Transverse colon (tissue), 4 donors: Measurements from ENCODE around the gene ZFP69. TPM values are rescaled to one million over a fixed set of nuclear protein-coding genes. Genes with fewer than 3 reads are reported as not detected.
"Not testable (repeated sequence)": the region's sequence is repeated elsewhere in the genome, so short reads cannot be mapped to it uniquely, and the experiment has no call there.

Experiments
- DNase-seq: peaks from one replicate; pipeline ENCODE4 v3.0.0-alpha.2; 2019
- H3K27ac ChIP-seq, 4 donors: fragments of 200-600 bp; sonication (generic); 2 replicates each; pipeline ENCODE4 v1.5.1; 2016 to 2018; ENCODE audit warnings: inconsistent platforms in 4 of 4
- H3K27me3 ChIP-seq: fragments of 200-600 bp; sonication (generic); 2 replicates; pipeline ENCODE4 v1.5.1; 2017; ENCODE audit warnings: inconsistent platforms
- H3K36me3 ChIP-seq, 4 donors: fragments of 200-600 bp; sonication (generic); 2 replicates each; pipeline ENCODE4 v1.5.1; 2017 to 2019; ENCODE audit warnings: inconsistent platforms in 4 of 4
- H3K4me1 ChIP-seq, 4 donors: fragments of 200-600 bp; sonication (generic); 2 replicates each; pipeline ENCODE4 v1.5.1; 2017 to 2020; ENCODE audit warnings: inconsistent platforms in 4 of 4
- H3K4me3 ChIP-seq, 4 donors: fragments of 200-600 bp; sonication (generic); 1 replicate in 1 of 4; 2 replicates in 3 of 4; pipeline versions ENCODE4 v1.5.1 to v1.6.1; 2017 to 2019; ENCODE audit warnings: inconsistent platforms in 4 of 4
- H3K9me3 ChIP-seq, 2 donors: fragments of 200-600 bp; sonication (generic); 2 replicates each; pipeline ENCODE4 v1.5.1; 2017 to 2019; ENCODE audit warnings: inconsistent platforms in 2 of 2
- CTCF ChIP-seq, 5 experiments: fragments of 200-600 bp in 3 of 5; fragments of 450-650 bp in 2 of 5; sonication (generic) in 3 of 5; IDR thresholded peaks; 1 replicate in 2 of 5; 2 replicates in 3 of 5; pipeline ENCODE4 v1.5.1; 2016 to 2017; ENCODE audit warnings: antibody characterized with exemption in 5 of 5, inconsistent platforms in 3 of 5, mild to moderate bottlenecking in 2 of 5, moderate library complexity in 1 of 5
- EP300 ChIP-seq: sonication (generic); formaldehyde crosslinking; IDR thresholded peaks from one replicate; pipeline ENCODE4 v1.6.1; 2017; ENCODE audit warnings: antibody characterized with exemption, low read depth
- POLR2A ChIP-seq: fragments of 450-650 bp; IDR thresholded peaks from one replicate; pipeline ENCODE4 v1.6.1; 2016; ENCODE audit warnings: antibody characterized with exemption, mild to moderate bottlenecking, moderate library complexity
- POLR2AphosphoS5 ChIP-seq, 3 donors: sonication (generic); formaldehyde crosslinking; IDR thresholded peaks; one replicate each; pipeline ENCODE4 v1.6.1; 2016; ENCODE audit warnings: antibody characterized with exemption in 3 of 3
- WGBS, 2 donors: methylation state at CpG; one replicate each; pipeline ENCODE4 v1.1.5; 2018; ENCODE audit warnings: low coverage in 1 of 2; 5-methylcytosine and 5-hydroxymethylcytosine counted together
- in situ Hi-C, 4 donors: fragments of 200-750 bp; cut with MboI; loops; one replicate each; pipeline versions ENCODE4 v1.15.0 to v1.15.1; 2017; ENCODE audit warnings: low sequenced_read_pairs in 3 of 4, low pct_ligation_motif_present in 1 of 4, low pct_unique_long_range_greater_than_20kb in 1 of 4
- intact Hi-C: fragments of 100-400 bp; cut with DNase I; formaldehyde crosslinking; loops from one replicate; pipeline ENCODE4 v1.15.1; 2023; ENCODE audit warnings: low total_unique reads
- total RNA-seq, 4 donors: library from RNA; depleted of rRNA; stranded (reverse); fragments of >200 nt; gene quantifications; one replicate each; pipeline ENCODE4 v1.1.0, GENCODE V29; 2016

ZFP69 gene
- total RNA-seq, 4 donors from 2014 or later = 2.2 to 64.7 (median 2.7) TPM; not detected in 1

- peaks cover 0 to 19% (median 0%) of the 10 kb centered on the region in 4 donors for H3K36me3 ChIP-seq
- no peaks in the 10 kb centered on the region for H3K27me3 ChIP-seq
- 88 to 100% methylated on average over 1 to 4 of the region's 4 CpGs for WGBS, 2 donors
- peaks cover 16 to 17% of the 10 kb centered on the region in 2 donors for H3K9me3 ChIP-seq
- peaks cover 0 to 13% (median 6%) of the 10 kb centered on the region in 4 donors for H3K4me1 ChIP-seq
- TF ChIP-seq POLR2AphosphoS5 (IDR thresholded peaks at IDR 0.05) (no peak), POLR2A (no peak), EP300 (no peak), CTCF (IDR thresholded peaks at IDR 0.05) (no peak)
- intact Hi-C loops (no loop called here), in situ Hi-C loops (no loop called here)
- no peak overlapping the region for H3K4me3 ChIP-seq
- DNase-seq = no peak
- H3K27ac ChIP-seq = no peak overlapping the region
These were observed 2.1 kb downstream of the ZFP69 start for GRCh38 chr1:40479156-40479555.

- in situ Hi-C loops (no loop called here), intact Hi-C loops (no loop called here)
- Histone ChIP-seq H3K36me3 (peaks cover 0 to 56% (median 26%) of the 10 kb centered on the region in 4 donors), H3K4me3 (no peak overlapping the region), H3K27ac (no peak overlapping the region), H3K9me3 (peaks cover 62 to 75% of the 10 kb centered on the region in 2 donors), H3K27me3 (no peaks in the 10 kb centered on the region), H3K4me1 (no peaks in the 10 kb centered on the region)
- no peak for DNase-seq
- TF ChIP-seq EP300 (no peak), CTCF (IDR thresholded peaks at IDR 0.05) (no peak), POLR2AphosphoS5 (IDR thresholded peaks at IDR 0.05) (no peak), POLR2A (no peak)
- WGBS, 2 donors = 96% methylated on average over 4 of the region's 4 CpGs; no CpG with 5 or more reads in 1 of the 2 donors
These were observed 18.3 kb downstream of the ZFP69 start for GRCh38 chr1:40495315-40495903.

- H3K4me3 ChIP-seq, H3K36me3 ChIP-seq, H3K27ac ChIP-seq, intact Hi-C loops, H3K27me3 ChIP-seq, in situ Hi-C loops, H3K4me1 ChIP-seq, DNase-seq: not testable (repeated sequence)
- 94% methylated on average over 4 of the region's 4 CpGs; no CpG with 5 or more reads in 1 of the 2 donors for WGBS, 2 donors
- peaks cover 29 to 44% of the 10 kb centered on the region in 2 donors for H3K9me3 ChIP-seq
These were observed 25.6 kb downstream of the ZFP69 start for GRCh38 chr1:40502651-40503050.

- in situ Hi-C loops (no loop called here), intact Hi-C loops (no loop called here)
- Histone ChIP-seq H3K27ac (peak overlapping the region; percentile 74 to 86 (median 82)), H3K27me3 (no peaks in the 10 kb centered on the region), H3K4me3 (peak overlapping the region; percentile 62 to 85 (median 70)), H3K9me3 (peaks cover 2 to 22% of the 10 kb centered on the region in 2 donors), H3K36me3 (no peaks in the 10 kb centered on the region), H3K4me1 (peaks cover 0 to 17% (median 10%) of the 10 kb centered on the region in 4 donors)
- 63 to 67% methylated on average over 6 of the region's 6 CpGs for WGBS, 2 donors
- DNase-seq = no peak
- TF ChIP-seq POLR2AphosphoS5 (IDR thresholded peaks at IDR 0.05) (no peak), EP300 (no peak), CTCF (IDR thresholded peaks at IDR 0.05) (no peak), POLR2A (no peak)
These were observed 30.9 kb downstream of the ZFP69 start for GRCh38 chr1:40507973-40508372.
